MV-4-11 (cell line): ENCODE measurements around the gene NRXN3.

Source experiments
- DNase-seq: peaks from one replicate; lab custom pipeline; 2025; lab: John Stamatoyannopoulos, UW

Gene NRXN3

GRCh38 chr14:78644824-78645559 is 474.8 kb downstream of the NRXN3 start:
- DNase-seq: no peak

DNA sequence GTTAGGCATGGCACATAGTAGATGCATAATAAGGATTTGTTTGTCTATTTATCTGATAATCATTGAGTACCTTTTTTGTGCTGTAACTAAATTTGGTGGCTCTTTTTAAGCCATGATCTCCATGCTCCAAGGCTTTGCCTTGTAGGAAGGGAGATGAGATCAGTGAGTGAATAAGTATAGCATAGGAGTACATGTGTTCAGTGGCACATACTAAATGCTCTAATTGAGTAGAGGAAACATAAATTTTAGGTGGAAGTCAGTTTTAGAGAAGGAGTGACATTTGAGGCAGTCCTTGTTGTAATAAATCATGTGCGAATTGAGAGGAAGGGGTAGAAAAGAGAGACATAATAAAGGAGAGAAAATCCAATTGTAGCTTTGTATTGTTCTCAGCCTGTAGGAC is 482.6 kb downstream of the NRXN3 start:
- DNase-seq: no peak

DNA sequence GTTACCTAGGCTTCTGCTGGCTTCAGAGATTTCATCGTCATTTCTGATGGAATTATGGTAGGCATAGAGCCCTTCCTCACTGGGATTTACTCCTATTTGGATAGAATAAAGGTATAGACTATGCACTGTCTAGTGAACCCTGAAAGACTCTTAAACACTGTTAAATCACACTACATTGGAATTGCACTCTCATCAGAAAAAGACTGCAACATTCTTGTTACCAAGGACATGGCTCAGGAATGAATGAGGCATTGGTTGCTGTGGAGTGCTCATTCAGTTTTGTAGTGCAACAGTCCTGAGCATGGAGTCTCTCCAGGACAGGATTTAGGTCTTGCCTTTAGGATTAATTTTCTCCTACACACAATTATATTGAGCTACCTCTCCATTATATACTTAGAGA is 483.0 kb downstream of the NRXN3 start:
- no peak for DNase-seq

- no peak for DNase-seq
Observed at GRCh38 chr14:78657451-78657850, 487.3 kb downstream of the NRXN3 start.

DNA sequence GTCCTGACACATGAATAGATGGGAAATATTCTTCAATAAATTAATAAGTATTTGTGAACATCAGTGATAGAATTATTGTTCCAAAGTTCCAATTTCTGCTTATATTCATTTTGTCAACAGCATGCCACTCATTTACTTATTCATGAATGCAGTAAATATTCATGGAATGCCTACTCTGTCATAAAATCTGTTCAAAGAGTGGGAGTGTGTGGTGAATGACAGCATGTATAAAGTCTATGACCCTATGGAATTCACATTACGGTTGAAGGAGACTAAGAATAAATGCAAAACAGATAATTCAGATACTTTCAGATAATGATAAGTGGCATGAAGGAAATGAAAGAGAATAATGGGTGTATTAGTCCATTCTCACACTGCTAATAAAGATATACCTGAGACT is 494.7 kb downstream of the NRXN3 start:
- DNase-seq: no peak

DNA sequence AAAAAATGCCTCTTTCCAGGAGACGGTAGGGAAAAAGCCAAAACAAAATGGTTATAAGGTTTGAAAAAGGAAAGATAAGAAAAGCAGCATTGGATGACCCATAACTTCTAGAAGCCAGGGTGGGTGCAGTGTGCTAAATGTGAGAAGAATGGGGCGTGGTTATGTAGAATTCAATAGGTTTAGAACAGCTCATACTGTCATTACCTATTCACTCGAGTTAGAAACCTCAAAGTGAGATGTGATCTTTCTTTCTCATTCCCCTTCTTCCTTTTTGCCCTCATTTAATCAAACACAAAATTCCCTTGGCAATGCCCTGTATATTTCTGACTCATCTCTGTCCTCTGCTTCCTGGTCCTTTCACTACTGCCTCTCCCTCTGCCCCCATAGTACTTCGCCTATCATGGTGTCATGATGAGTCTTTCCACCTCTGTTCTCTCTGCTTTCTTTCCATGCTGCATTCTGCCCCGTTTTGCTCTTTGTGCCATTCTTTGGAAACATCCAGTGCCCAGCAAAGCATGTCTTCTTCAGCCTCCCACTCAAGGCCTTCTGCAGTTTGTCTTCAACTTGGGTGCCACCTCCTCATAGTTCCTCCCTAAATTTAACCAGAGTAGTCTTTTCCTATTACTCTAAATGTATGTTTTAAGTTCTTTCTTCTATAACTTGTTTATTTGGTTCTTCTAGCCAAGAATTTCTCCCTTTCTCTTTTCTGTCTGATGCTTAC is 496.3 kb downstream of the NRXN3 start:
- DNase-seq: no peak

- no peak for DNase-seq
Observed at GRCh38 chr14:78667141-78667540, 497.0 kb downstream of the NRXN3 start.

- no peak for DNase-seq
Observed at GRCh38 chr14:78673845-78674244, 503.7 kb downstream of the NRXN3 start.

GRCh38 chr14:78674820-78675219 is 504.6 kb downstream of the NRXN3 start:
- DNase-seq: no peak

DNA sequence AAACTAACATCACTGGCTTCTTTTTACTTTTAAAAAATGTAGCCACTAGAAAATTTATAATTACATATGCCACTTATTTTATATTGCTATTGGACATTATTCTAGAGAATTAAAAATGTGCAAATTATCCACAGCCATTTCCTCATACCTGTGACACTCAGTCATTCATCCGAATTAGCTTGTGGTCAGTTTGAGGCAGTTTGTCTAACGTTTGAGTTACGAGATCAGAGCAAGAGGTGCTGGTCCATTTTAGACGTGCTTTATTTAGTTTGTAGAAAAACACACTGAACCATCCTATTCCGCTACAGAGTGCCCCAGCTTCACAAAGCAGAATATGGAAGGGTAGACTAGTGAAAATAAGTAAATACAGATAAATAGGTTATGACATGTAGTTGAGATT is 513.0 kb downstream of the NRXN3 start:
- DNase-seq: no peak

DNA sequence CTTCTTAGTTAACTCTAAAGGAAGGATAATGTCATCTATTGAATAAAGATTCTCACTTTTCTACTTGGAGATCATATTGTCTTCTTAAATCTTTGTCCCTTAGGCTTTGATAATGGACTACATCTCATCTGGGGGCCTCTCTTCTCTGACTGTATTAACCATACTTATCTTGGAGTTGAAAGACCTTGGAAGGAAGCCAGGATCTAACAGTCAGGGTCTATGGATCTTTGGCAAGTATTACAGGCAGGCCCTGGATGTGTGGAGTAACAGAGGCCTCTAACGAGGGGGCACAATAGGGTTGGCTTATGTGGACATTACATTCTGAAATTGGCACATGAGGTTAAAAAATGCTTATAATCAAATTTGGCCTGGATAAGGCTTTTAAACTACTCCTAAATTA is 513.8 kb downstream of the NRXN3 start:
- no peak for DNase-seq

GRCh38 chr14:78688503-78688902 is 518.3 kb downstream of the NRXN3 start:
- DNase-seq: no peak

- no peak for DNase-seq
Observed at GRCh38 chr14:78690836-78691235, 520.7 kb downstream of the NRXN3 start.

- no peak for DNase-seq
Observed at GRCh38 chr14:78697341-78697740, 527.2 kb downstream of the NRXN3 start.

DNA sequence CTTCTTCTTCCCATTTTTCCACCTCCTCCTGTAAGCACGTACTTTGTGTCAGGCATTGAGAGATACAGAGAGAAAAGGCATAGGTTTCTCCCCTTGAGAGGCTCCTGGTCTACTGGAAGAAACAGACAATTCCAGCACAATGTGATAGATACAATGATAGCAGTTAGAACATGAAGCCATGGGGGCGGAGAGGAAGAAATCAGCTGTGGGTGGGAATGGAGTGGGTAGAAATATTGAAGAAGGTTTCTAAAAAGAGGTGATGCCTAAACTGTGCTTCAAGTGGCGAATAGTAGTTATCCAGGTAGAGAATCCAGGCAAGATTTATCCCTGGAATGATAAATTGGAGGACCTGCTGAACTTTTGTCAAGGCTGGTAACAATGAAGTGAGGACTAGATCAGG is 528.8 kb downstream of the NRXN3 start:
- DNase-seq: no peak

DNA sequence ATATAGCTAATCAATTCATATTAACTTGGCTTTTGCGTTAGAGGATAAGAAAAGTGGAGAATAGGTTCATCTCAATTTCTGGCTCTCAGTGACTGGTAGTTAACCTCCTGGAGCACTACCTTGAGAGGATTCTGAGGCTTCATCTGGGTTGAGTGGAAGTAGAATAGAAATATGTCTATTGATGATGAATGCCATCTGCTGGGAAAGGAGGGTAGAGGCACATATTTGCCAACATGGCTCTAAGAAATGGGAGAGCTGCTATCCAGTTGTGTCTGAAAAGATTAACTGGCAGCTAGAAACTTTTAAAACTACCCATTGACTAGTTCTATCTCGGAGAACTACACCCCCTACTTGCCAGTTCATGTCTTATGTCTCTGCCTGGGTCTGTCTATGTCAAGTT is 530.1 kb downstream of the NRXN3 start:
- no peak for DNase-seq

GRCh38 chr14:78701246-78701645 is 531.1 kb downstream of the NRXN3 start:
- no peak for DNase-seq

- no peak for DNase-seq
Observed at GRCh38 chr14:78704965-78705364, 534.8 kb downstream of the NRXN3 start.

DNA sequence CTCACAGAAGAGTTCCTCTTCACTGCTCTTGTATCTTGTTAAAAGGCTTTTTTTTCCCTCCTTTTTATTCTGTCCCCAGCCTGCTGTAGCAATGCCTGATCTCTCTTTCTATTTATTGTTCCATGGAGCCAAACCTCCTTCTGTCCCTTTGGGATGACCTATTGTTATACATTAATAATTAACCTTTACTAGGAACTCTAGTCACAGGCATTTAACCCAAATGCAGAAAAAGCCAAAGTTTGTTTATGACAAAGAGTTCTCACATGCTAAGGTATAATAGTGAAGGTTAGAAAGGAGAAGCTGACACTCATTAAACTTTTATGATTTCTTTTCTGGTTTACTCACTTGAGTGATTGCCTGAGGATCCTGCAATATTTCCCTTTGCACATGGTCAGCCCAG is 535.8 kb downstream of the NRXN3 start:
- no peak for DNase-seq

GRCh38 chr14:78709795-78710557 is 539.8 kb downstream of the NRXN3 start:
- DNase-seq: no peak

- DNase-seq: no peak
Observed at GRCh38 chr14:78710963-78711362, 540.8 kb downstream of the NRXN3 start.

GRCh38 chr14:78713716-78714115 is 543.5 kb downstream of the NRXN3 start:
- no peak for DNase-seq

DNA sequence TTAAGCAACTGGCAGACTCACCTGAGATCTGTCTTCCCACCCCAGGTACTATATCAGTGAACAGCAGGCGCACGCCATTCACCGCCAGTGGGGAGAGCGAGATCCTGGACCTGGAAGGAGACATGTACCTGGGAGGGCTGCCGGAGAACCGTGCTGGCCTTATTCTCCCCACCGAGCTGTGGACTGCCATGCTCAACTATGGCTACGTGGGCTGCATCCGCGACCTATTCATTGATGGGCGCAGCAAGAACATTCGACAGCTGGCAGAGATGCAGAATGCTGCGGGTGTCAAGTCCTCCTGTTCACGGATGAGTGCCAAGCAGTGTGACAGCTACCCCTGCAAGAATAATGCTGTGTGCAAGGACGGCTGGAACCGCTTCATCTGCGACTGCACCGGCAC is 544.5 kb downstream of the NRXN3 start:
- no peak for DNase-seq
